CMK (cell line): ENCODE data around the gene PSMB4.

Experiments
- DNase-seq: peaks from one replicate; pipeline ENCODE4 v3.0.0-alpha.2; 2010; ENCODE audit warnings: low read depth

Gene PSMB4

DNA sequence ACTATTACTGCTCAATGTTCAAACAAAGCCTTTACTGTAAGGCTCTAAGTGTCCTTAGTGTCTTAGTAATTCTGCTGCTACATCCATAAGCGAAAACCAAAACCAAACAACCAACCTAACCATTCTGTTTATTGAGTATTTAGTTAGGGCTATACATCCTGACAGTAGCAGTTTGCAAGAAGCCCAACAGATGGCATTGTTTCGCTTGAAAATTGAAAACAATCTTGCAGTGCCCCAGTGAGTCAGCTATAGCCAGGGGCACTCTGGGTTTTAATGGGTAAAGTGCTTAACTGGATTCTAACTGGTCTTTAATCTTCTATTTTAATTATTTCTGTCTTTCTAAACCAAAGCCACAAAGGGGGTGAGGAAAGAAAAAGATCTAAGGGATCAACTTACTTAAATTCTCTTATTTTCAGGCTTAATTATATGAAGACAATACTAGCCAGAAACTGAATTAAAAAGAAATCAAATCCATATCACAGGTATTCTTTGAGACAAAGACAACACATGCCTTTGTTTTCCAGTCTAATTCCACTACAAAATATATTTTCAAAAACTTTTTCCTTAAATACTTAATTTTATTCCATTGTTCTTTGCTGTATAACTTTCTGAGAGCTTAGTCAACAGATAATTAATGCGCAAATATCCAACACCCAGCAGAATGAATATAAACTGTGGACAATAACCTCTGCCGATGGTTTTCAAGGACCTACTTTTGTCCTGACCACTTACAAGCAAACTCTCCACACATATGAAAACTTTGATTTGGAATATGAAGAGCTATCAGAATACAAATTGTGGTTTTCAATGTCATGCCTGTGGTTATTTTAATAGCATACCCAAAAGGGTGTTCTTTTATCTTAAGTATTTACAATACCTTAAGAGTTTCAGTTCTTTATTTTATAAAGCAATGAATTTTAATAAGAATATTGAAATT lies 44.7 kb downstream of the PSMB4 start:
- peak; percentile 25 for DNase-seq

GRCh38 chr1:151444783-151445177 lies 45.4 kb downstream of the PSMB4 start:
- DNase-seq: no peak

GRCh38 chr1:151447696-151448095 lies 48.3 kb downstream of the PSMB4 start:
- no peak for DNase-seq
